SU-DHL-6 (cell line): ENCODE data around the gene RHOBTB3.

ENCODE experiments used
- H2AFZ ChIP-seq: fragments of 200-600 bp; sonication (generic); 2 replicates; pipeline ENCODE4 v1.6.1; 2014; ENCODE audit warnings: low read depth, mild to moderate bottlenecking, moderate library complexity, mixed read lengths, antibody characterized with exemption, low read length; ENCODE audit not compliant: severe bottlenecking
- H3F3A ChIP-seq: fragments of 200-600 bp; shearing (Covaris generic); 2 replicates; pipeline ENCODE4 v1.6.0; 2016; ENCODE audit warnings: antibody characterized with exemption, mild to moderate bottlenecking; ENCODE audit not compliant: insufficient read depth
- H3K27ac ChIP-seq: fragments of 200-600 bp; sonication (generic); 2 replicates; pipeline ENCODE4 v1.5.1; 2016; ENCODE audit warnings: low read depth, mild to moderate bottlenecking, low read length, moderate library complexity, mixed read lengths
- H3K27me3 ChIP-seq: fragments of 200-600 bp; sonication (generic), shearing (Covaris generic); 2 replicates; pipeline ENCODE4 v1.6.0; 2014; ENCODE audit warnings: mild to moderate bottlenecking, low read length
- H3K36me3 ChIP-seq: fragments of 200-600 bp; sonication (generic); 2 replicates; pipeline ENCODE4 v1.6.1; 2014; ENCODE audit warnings: mild to moderate bottlenecking, low read length, mixed read lengths
- H3K4me2 ChIP-seq: fragments of 300-600, 200-600 bp; shearing (Covaris generic), sonication (generic); 2 replicates; pipeline ENCODE4 v1.6.0; 2014; ENCODE audit warnings: low read length, low read depth, mild to moderate bottlenecking; ENCODE audit not compliant: poor library complexity, severe bottlenecking
- H3K4me3 ChIP-seq: fragments of 200-600 bp; sonication (generic); 2 replicates; pipeline ENCODE4 v1.5.1; 2014; ENCODE audit warnings: antibody characterized with exemption, low read length, mild to moderate bottlenecking, mixed read lengths; ENCODE audit not compliant: insufficient read depth, poor library complexity, severe bottlenecking
- H3K79me2 ChIP-seq: fragments of 200-600 bp; sonication (generic); 2 replicates; pipeline ENCODE4 v1.6.1; 2014; ENCODE audit warnings: mild to moderate bottlenecking, low read length, moderate library complexity; ENCODE audit not compliant: insufficient read depth
- H3K9ac ChIP-seq: fragments of 200-600 bp; sonication (generic); 2 replicates; pipeline ENCODE4 v1.7.0; 2014; ENCODE audit warnings: mild to moderate bottlenecking, low read length
- H3K9me2 ChIP-seq: fragments of 200-600 bp; sonication (generic); replicated peaks from 2 replicates; pipeline ENCODE4 v1.6.1; 2014; ENCODE audit warnings: low read length; ENCODE audit not compliant: insufficient read depth
- H3K9me3 ChIP-seq: fragments of 200-600 bp; sonication (generic); 2 replicates; pipeline ENCODE4 v1.6.1; 2014; ENCODE audit warnings: low read length, mixed read lengths; ENCODE audit not compliant: insufficient read depth
- H4K20me1 ChIP-seq: fragments of 200-600 bp; sonication (generic); 2 replicates; pipeline ENCODE4 v1.6.1; 2014; ENCODE audit warnings: low read depth, mild to moderate bottlenecking, antibody characterized with exemption, low read length, moderate library complexity, mixed read lengths
- CTCF ChIP-seq: fragments of 200-600 bp; sonication (generic); IDR thresholded peaks from one replicate; pipeline ENCODE4 v1.5.1; 2017; ENCODE audit warnings: antibody characterized with exemption, mild to moderate bottlenecking, low read length, moderate library complexity; ENCODE audit not compliant: insufficient read depth, poor library complexity, severe bottlenecking
- EZH2phosphoT487 ChIP-seq: fragments of 200-600 bp; sonication (generic), shearing (Covaris generic); conservative IDR thresholded peaks from 2 replicates; pipeline ENCODE4 v1.6.1; 2018; ENCODE audit warnings: mild to moderate bottlenecking, antibody characterized with exemption, low read length, moderate library complexity, mixed read lengths

RHOBTB3 gene

DNA sequence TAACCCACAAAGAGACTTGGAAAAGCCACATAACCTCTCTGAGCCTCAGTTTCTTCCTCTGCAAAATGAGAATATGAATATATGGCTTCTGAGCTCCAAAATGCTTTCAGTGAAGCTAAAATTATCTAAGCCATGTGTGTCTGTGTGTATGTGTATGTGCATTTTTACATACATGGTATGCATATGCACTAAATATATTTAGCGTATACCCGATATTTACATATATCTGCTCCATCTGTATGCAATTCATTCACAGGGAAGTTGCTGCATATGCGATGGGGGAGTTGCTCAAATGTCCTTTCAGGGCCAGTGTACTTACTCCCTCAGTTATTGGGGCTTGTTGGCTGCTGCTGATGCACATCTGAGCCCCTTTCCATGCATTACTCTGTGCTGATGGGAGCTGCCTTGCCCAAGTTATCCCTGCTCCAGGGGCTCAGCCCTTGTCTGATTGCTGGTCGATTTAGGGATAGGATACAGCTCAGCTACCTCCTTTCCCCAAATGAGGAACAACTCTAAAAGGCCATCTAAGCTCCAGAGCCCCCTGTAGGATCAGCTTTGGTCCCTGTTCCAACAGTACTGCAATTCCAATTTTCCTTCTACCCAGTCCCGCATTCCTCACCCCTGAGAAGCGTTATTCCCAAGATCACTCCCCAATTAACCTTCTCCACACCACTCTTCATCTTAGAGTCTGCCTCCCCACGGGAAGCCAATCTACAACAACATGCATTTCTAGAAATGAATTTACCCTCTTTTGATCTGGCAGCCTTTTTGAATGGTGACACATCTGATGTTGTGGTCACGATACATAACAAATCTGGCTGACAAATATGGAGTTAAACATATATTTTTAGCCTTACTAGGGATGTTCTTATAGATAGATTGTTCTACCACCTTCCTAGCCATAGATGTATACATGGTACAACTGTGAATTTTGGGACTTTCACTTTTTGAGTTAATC is 15.9 kb downstream of the RHOBTB3 start:
- Histone ChIP-seq H3K9ac (no peak overlapping the region), H4K20me1 (no peaks in the 10 kb centered on the region), H3K27me3 (no peaks in the 10 kb centered on the region), H3K9me3 (no peaks in the 10 kb centered on the region), H3F3A (no peaks in the 10 kb centered on the region), H3K4me3 (no peak overlapping the region), H2AFZ (no peak overlapping the region), H3K9me2 (no peaks in the 10 kb centered on the region), H3K36me3 (no peaks in the 10 kb centered on the region), H3K27ac (no peak overlapping the region), H3K79me2 (no peaks in the 10 kb centered on the region), H3K4me2 (no peak overlapping the region)
- TF ChIP-seq EZH2phosphoT487 (no peak), CTCF (no peak)

- H3F3A ChIP-seq: no peaks in the 10 kb centered on the region
- H3K27me3 ChIP-seq: no peaks in the 10 kb centered on the region
- H3K4me3 ChIP-seq: no peak overlapping the region
- TF ChIP-seq EZH2phosphoT487 (no peak), CTCF (no peak)
- no peaks in the 10 kb centered on the region for H3K36me3 ChIP-seq
- H3K79me2 ChIP-seq: no peaks in the 10 kb centered on the region
- no peak overlapping the region for H3K9ac ChIP-seq
- no peak overlapping the region for H2AFZ ChIP-seq
- no peak overlapping the region for H3K27ac ChIP-seq
- no peaks in the 10 kb centered on the region for H3K9me3 ChIP-seq
- H4K20me1 ChIP-seq: no peaks in the 10 kb centered on the region
- H3K9me2 ChIP-seq: no peaks in the 10 kb centered on the region
- H3K4me2 ChIP-seq: no peak overlapping the region
These were observed 17.0 kb downstream of the RHOBTB3 start for GRCh38 chr5:95748133-95748532.

DNA sequence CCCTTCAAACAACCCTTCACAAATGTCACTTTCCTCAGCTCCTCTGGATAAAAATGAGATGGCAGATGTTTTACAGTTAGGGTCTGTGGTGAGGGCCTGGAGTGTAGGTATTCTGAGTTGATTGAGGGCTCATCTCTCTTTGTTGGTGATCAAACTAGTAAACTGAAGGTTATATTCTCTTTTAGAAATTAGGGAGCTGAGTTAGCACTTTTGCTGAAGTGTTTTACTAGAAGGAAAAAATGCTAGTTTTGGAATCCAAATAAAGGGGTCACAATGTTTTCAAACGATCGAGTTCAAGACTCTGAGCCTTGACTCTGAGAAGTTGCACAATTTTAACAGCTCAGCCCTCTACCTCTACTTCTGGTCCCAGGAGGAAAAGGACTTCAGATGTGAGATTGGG is 23.4 kb downstream of the RHOBTB3 start:
- no peaks in the 10 kb centered on the region for H3K36me3 ChIP-seq
- TF ChIP-seq CTCF: no peak
- TF ChIP-seq EZH2phosphoT487: no peak
- no peak overlapping the region for H3K27ac ChIP-seq
- no peaks in the 10 kb centered on the region for H4K20me1 ChIP-seq
- H3K9ac ChIP-seq: no peak overlapping the region
- no peaks in the 10 kb centered on the region for H3F3A ChIP-seq
- H3K79me2 ChIP-seq: no peaks in the 10 kb centered on the region
- no peaks in the 10 kb centered on the region for H3K9me3 ChIP-seq
- H2AFZ ChIP-seq: no peak overlapping the region
- no peak overlapping the region for H3K4me2 ChIP-seq
- no peaks in the 10 kb centered on the region for H3K27me3 ChIP-seq
- no peak overlapping the region for H3K4me3 ChIP-seq
- H3K9me2 ChIP-seq: no peaks in the 10 kb centered on the region
